SHP77 treated with DMSO at 0.1 percent for 48 hours (cell line): ENCODE measurements around the gene TMEM179B.
A peak's percentile ranks its signal among the peaks of the same experiment; 100 is the strongest.
"Not testable (repeated sequence)": the region's sequence is repeated elsewhere in the genome, so short reads cannot be mapped to it uniquely, and the experiment has no call there.

Experiments used
- DNase-seq: peaks from one replicate; lab custom pipeline; 2025; lab: John Stamatoyannopoulos, UW

The TMEM179B gene

DNA sequence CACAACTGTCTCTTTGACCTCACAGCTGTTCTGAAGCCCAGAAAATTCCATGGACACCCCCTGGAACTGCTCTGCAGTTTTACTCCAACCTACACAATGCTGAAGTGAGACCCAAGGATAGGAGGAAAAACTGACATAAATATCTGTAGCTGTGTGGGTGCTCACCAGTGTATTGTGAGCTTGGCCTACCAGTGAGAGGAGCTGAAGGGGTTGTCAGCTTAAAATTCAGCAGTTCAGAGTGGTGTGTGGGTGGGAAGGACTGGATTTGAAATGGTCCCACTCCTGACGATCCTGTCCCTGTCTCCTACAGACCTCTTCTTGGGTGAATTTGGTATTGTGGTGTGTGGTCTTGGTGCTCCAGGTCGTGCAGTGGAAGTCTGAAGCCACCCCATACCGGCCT lies 2.4 kb downstream of the TMEM179B start:
- no peak for DNase-seq

GRCh38 chr11:62791501-62792201 lies 4.4 kb downstream of the TMEM179B start, which contains the start of gene TMEM223:
TSS of gene TMEM223 (minus strand) at chr11:62792006. CDS start at chr11:62791994, 12 bp downstream.
- DNase-seq: peak; percentile 18

- no peak for DNase-seq
Observed at GRCh38 chr11:62792202-62792575, 5.0 kb downstream of the TMEM179B start.

DNA sequence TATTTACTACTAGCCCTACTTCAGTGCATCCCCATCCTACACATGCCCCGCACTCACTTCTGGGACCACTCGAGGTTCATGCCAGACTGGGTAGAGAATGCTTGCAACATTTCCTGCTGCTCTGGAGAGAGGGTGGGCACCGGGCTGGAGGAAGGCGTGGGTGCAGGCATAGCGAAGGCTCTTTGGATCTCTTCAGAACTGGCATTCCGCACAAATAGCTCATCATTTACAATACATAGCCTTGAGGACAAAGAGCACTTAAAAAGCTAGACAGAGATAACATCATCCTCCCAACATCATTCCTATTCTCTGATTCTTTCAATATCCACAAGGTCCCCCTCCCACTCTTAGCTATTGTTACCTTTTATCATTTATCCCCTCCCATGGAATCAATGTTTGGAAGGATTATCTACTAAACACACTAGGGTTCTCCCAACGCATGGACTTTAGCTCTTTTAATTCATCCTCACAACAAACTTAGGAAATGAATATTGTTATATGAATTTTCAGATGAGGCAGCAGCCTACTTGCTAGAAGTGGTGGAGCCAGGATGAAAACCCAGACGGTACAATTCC lies 7.1 kb downstream of the TMEM179B start:
- no peak for DNase-seq

DNA sequence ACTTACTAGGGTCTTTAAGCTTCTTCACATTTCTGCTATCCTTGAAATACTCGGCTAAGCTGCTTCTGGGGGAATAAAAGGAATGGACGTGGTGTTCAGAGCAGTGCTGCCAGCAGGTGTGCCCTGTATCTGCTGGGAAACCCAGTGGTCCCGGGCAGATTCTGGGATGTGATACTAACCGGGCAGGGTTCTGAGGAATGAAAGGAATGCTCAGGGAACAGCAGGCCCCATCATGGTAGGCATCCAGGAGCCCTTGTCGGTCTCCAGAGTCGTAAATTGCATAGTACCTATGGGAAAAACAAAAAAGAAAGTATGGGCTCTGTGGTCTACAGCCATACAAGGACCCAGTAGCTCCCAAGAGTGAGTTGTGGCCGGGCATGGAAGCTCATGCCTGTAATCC lies 9.1 kb downstream of the TMEM179B start:
- no peak for DNase-seq

- DNase-seq: no peak
Observed at GRCh38 chr11:62799486-62799885, 12.3 kb downstream of the TMEM179B start.

DNA sequence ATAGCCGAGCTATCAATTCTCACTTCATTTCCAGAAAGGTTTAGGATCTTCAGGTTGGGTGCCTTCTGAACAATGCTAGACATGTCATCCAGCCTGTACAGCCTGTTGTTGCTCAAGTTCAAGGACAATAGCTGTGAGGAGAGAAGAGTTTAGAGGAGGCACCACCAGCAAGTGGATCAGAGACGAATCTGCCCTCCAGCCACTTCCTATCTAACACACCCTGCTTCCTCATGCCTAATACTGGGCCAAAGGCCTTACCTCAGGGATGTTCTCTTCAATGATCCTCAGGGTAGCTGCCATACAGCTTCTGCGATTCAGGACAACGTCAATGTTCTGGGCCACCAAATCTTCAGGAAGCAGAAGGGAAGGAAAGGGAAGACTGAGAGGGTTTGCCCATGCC lies 13.9 kb downstream of the TMEM179B start:
- no peak for DNase-seq

DNA sequence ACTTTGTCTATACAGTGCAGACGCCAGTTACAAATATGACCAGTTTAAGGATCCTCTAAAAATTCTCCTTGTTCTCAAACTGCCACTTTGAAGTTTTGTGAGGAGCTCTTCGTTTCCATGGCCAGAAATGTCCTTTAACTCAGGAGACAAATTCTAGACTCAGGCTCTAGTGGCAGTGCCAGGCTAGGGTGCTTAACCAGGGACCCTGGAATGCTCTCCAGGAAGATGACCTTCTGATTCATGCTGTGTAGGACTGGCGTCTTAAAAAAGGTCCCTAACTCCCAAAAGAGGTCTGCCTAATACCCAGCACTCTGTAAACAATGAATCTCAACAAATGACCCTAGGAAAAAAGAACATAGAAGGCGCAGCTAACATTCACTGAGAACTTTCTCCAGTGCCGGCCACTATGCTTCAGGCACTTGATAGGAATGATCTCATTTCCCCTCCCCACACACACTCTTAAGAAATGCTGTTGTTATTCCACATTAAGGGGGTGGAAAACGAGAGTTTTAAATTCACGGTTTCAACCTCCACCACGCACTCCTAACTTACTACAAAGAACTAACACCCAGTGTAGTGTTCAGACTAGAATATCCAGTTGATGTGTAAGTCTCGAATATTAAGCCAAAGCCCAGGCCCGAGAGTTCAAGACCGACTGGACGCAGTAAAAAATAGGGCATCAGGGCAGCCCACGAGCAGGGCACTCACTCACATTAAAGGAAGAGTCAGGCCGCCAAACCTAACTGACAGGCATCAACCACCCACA lies 17.3 kb downstream of the TMEM179B start:
- no peak for DNase-seq

GRCh38 chr11:62805076-62805892 lies 18.1 kb downstream of the TMEM179B start, which contains the start of gene NXF1:
TSS of gene NXF1 (minus strand) at chr11:62805440. CDS start at chr11:62805356, 84 bp downstream.
- peak; percentile 77 for DNase-seq

- DNase-seq: no peak
Observed at GRCh38 chr11:62805961-62806441, 18.8 kb downstream of the TMEM179B start.

DNA sequence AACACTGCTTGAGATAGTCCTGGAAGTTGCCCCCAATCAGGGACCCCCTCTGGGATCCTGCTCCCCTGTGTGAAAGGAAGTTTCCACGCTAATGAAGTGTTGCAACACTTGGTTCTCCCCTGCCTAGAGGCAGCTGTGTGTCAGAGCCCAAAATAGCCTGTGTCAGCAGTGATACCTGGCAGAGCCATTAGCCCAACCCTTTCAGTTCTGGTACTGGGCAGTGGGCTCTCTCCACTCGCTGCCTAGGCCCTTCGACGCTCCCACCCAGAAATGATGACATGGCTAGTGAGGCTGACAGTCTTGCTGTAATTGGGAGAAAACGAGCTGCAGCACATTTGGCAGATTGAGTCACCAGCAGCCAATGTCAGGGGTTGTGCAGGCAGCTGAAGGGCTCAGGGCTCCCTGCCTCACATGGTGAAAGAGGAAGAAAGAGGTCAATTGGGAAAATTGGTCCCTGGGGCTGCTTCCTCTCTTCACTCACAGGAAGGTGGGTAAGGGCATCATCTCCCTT lies 19.5 kb downstream of the TMEM179B start:
- peak; percentile 5 for DNase-seq

GRCh38 chr11:62810748-62811147 lies 23.5 kb downstream of the TMEM179B start:
- no peak for DNase-seq

DNA sequence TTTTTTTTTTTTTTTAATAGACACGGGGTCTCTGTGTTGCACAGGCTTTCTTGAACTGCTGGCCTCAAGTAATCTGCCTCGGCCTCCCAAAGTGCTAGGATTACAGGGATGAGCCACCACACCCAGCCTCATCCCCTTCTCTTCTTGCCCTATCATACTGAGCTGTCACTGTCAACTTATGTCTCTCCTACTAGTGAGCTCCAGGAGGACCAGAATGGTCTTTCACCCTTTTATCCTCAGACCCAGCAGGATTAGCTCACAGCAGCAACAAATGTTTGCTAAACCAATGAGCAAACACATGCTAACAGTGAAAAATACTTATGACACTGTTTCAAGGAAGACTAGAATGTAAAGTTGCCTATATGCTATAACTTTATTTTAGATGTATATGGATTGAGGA lies 24.5 kb downstream of the TMEM179B start:
- DNase-seq: no peak

DNA sequence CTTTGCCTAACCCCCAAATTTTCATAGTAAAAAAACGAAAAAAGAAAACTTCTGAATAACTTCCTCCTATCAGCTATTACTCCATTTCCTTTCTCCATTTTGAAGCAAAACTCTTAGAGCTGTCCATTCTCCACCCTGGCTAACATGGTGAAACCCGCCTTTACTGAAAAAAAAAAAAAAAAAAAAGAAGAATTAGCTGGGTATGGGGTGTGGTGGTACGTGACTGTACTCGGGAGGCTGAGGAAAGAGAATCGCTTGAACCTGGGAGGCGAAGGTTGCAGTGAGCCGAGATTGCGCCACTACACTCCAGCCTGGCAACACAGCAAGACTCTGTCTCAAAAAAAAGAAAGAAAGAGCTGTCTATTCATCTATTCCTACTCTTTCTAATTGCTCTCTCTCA lies 29.4 kb downstream of the TMEM179B start:
- DNase-seq: no peak

- no peak for DNase-seq
Observed at GRCh38 chr11:62817129-62817528, 29.9 kb downstream of the TMEM179B start.

DNA sequence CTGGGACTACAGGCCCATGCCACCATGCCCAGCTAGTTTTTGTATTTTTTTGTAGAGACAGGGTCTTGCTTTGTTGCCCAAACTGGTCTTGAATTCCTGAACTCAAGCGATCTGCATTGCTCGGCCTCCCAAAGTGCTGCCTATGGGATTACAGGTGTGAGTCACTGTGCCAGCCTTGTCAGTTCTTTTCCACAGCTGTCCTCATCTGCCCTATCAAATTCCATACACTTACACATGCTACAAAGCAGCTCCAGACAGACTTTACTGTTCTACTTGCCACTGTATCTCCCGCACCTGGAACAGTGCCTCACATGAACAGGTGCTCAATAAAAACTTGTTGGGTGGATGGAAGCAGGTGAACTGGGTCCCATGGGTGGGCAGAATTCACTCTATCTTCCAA lies 36.5 kb downstream of the TMEM179B start:
- DNase-seq: no peak

GRCh38 chr11:62828130-62828529 lies 40.9 kb downstream of the TMEM179B start:
- not testable (repeated sequence) for DNase-seq

GRCh38 chr11:62830904-62831519 lies 43.8 kb downstream of the TMEM179B start:
- no peak for DNase-seq

DNA sequence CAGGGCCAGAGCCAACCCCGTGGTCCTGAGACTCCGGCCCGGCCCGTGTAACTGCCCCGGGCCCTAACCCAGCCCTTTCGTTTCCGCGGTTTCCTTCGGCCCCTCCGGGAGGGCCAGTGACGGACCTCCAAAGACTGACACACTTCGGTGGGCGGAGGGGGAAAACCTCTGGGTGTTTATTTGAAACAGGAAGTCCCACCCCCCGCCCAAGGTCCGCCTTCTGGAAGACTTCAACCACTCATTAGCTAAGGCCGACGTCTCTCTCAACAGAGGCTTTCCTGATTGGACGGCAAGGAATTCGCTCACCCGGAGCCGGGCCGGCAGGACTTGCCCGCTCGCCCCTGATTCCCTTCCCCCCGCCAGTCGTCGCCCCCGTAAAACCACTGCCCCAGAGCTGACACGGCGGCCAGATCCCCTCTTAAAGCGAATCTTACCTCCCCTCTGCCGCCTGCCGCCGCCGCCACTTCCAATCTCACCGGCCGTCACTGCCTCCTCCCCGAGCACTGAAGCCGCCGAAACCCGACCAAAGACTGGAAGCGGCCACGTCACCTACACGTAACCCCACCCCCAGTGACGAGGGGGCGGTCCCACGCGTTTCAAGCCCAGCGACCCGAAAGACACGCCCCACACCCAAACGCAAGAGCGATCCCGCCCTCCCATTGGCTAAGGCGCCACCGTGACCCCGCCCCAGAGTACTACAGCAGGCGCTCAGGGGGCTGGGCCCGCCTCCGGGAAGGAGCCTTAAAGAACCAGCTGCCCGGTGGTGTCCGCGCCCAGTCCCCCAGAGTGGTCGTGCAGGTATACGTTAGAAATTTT lies 44.5 kb downstream of the TMEM179B start, which contains the start of gene STX5:
STX5 (minus strand) TSS at position 532 of the 816 bp plus-strand sequence. CDS start 808 bp downstream, outside the sequence.
- DNase-seq: peak; percentile 94
